ENCODE data around the gene SH3GL3.

SH3GL3 gene

GRCh38 chr15:83515164-83515563 lies 68.0 kb downstream of the SH3GL3 start:
- H3K4me3 ChIP-seq (ENCODE audit: low read depth, low read length), result no peak overlapping the region
- ChIA-PET POLR2A (no interaction called here), CTCF (no interaction called here)
- DNase-seq (ENCODE audit: low read depth, low spot score), result no peak
- TF ChIP-seq, protein P1, sequence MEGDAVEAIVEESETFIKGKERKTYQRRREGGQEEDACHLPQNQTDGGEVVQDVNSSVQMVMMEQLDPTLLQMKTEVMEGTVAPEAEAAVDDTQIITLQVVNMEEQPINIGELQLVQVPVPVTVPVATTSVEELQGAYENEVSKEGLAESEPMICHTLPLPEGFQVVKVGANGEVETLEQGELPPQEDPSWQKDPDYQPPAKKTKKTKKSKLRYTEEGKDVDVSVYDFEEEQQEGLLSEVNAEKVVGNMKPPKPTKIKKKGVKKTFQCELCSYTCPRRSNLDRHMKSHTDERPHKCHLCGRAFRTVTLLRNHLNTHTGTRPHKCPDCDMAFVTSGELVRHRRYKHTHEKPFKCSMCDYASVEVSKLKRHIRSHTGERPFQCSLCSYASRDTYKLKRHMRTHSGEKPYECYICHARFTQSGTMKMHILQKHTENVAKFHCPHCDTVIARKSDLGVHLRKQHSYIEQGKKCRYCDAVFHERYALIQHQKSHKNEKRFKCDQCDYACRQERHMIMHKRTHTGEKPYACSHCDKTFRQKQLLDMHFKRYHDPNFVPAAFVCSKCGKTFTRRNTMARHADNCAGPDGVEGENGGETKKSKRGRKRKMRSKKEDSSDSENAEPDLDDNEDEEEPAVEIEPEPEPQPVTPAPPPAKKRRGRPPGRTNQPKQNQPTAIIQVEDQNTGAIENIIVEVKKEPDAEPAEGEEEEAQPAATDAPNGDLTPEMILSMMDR (IDR thresholded peaks at IDR 0.05; ENCODE audit: insufficient read depth, low read length, missing control alignments), result no peak

- POLR2A ChIA-PET, result no interaction called here
- H3K4me3 ChIP-seq (ENCODE audit: low read depth, low read length), result no peak overlapping the region
- no peak for DNase-seq (ENCODE audit: low read depth, low spot score)
- TF ChIP-seq, protein P1 (IDR thresholded peaks at IDR 0.05; ENCODE audit: insufficient read depth, low read length, missing control alignments), result no peak
- CTCF ChIA-PET, result no interaction called here
These were observed 69.8 kb downstream of the SH3GL3 start for GRCh38 chr15:83516935-83517334.

DNA sequence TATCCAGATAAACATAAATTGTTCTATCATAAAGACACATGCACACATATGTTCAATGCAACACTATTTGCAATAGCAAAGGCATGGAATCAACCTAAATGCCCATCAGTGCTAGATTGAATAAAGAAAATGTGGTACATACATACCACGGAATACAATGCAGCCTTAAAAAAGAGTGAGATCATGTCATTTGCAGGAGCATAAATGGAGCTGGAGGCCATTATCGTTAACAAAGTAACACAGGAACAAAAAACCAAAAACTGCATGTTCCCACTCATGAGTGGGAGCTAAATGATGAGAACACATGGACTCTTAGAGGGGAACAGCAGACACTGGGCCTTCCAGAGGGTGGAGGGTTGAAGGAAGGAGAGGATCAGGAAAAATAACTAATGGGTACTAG lies 79.2 kb downstream of the SH3GL3 start:
- ChIA-PET POLR2A (no interaction called here), CTCF (no interaction called here)
- TF ChIP-seq, protein P1 (IDR thresholded peaks at IDR 0.05; ENCODE audit: insufficient read depth, low read length, missing control alignments), result no peak
- DNase-seq (ENCODE audit: low read depth, low spot score), result no peak
- H3K4me3 ChIP-seq (ENCODE audit: low read depth, low read length), result no peak overlapping the region

GRCh38 chr15:83533410-83533962 lies 86.3 kb downstream of the SH3GL3 start:
- CTCF ChIA-PET, result no interaction called here
- POLR2A ChIA-PET, result no interaction called here
- TF ChIP-seq, protein P1 (IDR thresholded peaks at IDR 0.05; ENCODE audit: insufficient read depth, low read length, missing control alignments), result no peak
- no peak for DNase-seq (ENCODE audit: low read depth, low spot score)
- no peak overlapping the region for H3K4me3 ChIP-seq (ENCODE audit: low read depth, low read length)

GRCh38 chr15:83537606-83538005 lies 90.5 kb downstream of the SH3GL3 start:
- CTCF ChIA-PET, result no interaction called here
- no peak for DNase-seq (ENCODE audit: low read depth, low spot score)
- POLR2A ChIA-PET, result no interaction called here
- TF ChIP-seq, protein P1 (IDR thresholded peaks at IDR 0.05; ENCODE audit: insufficient read depth, low read length, missing control alignments), result no peak
- no peak overlapping the region for H3K4me3 ChIP-seq (ENCODE audit: low read depth, low read length)

DNA sequence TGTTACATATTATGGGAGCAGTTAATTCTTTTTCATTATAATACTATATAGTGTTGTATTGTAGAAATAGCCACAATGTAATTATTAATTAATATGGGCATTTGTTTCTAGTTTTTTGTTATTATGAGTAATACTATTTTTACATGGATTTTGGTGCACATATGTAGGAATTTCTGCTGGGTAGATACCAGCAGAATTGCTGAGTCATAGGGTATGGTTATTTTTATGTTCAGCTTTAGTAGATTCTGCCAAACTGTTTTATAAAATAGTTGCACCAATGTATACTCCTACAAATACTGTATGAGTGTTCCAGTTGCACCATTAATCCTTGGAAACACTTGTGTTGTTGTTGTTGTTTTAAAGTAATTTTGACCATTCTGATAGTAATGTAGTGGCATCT lies 91.5 kb downstream of the SH3GL3 start:
- H3K4me3 ChIP-seq (ENCODE audit: low read depth, low read length), result no peak overlapping the region
- TF ChIP-seq, protein P1 (IDR thresholded peaks at IDR 0.05; ENCODE audit: insufficient read depth, low read length, missing control alignments), result no peak
- ChIA-PET CTCF (interaction anchor here (0.9 kb wide), 1 partner anchor 100 kb away, joined by 3 read pairs; no protein-coding TSS in a partner anchor), POLR2A (no interaction called here)
- DNase-seq (ENCODE audit: low read depth, low spot score), result no peak
